ENCODE measurements around the gene ATG4A.

The ATG4A gene

GRCh38 chrX:108126661-108127060, 35.1 kb downstream of the ATG4A start:
- no peaks in the 10 kb centered on the region for H3K36me3 ChIP-seq (ENCODE audit: control insufficient read depth, insufficient read depth, low read length)
- peaks cover 6% of the 10 kb centered on the region for H3K4me1 ChIP-seq (ENCODE audit: control insufficient read depth, insufficient read depth, low read length)
- no peaks in the 10 kb centered on the region for H3K9me3 ChIP-seq (ENCODE audit: control insufficient read depth, low read length)
- H3K4me3 ChIP-seq (ENCODE audit: low read length) = no peak overlapping the region
- H3K27me3 ChIP-seq (ENCODE audit: control insufficient read depth, insufficient read depth, low read length) = no peaks in the 10 kb centered on the region
- H3K9ac ChIP-seq (ENCODE audit: low read length) = no peak overlapping the region

GRCh38 chrX:108127152-108127551, 35.6 kb downstream of the ATG4A start:
- Histone ChIP-seq H3K36me3 (ENCODE audit: control insufficient read depth, insufficient read depth, low read length) (no peaks in the 10 kb centered on the region), H3K4me1 (ENCODE audit: control insufficient read depth, insufficient read depth, low read length) (peaks cover 7% of the 10 kb centered on the region), H3K27me3 (ENCODE audit: control insufficient read depth, insufficient read depth, low read length) (no peaks in the 10 kb centered on the region), H3K9ac (ENCODE audit: low read length) (no peak overlapping the region), H3K4me3 (ENCODE audit: low read length) (no peak overlapping the region), H3K9me3 (ENCODE audit: control insufficient read depth, low read length) (no peaks in the 10 kb centered on the region)

GRCh38 chrX:108130889-108131288, 39.3 kb downstream of the ATG4A start:
- Histone ChIP-seq H3K36me3 (ENCODE audit: control insufficient read depth, insufficient read depth, low read length) (no peaks in the 10 kb centered on the region), H3K4me3 (ENCODE audit: low read length) (no peak overlapping the region), H3K9ac (ENCODE audit: low read length) (no peak overlapping the region), H3K9me3 (ENCODE audit: control insufficient read depth, low read length) (no peaks in the 10 kb centered on the region), H3K27me3 (ENCODE audit: control insufficient read depth, insufficient read depth, low read length) (no peaks in the 10 kb centered on the region), H3K4me1 (ENCODE audit: control insufficient read depth, insufficient read depth, low read length) (peaks cover 7% of the 10 kb centered on the region)

- Histone ChIP-seq H3K27me3 (ENCODE audit: control insufficient read depth, insufficient read depth, low read length) (no peaks in the 10 kb centered on the region), H3K9ac (ENCODE audit: low read length) (no peak overlapping the region), H3K4me1 (ENCODE audit: control insufficient read depth, insufficient read depth, low read length) (peaks cover 7% of the 10 kb centered on the region), H3K9me3 (ENCODE audit: control insufficient read depth, low read length) (no peaks in the 10 kb centered on the region), H3K36me3 (ENCODE audit: control insufficient read depth, insufficient read depth, low read length) (no peaks in the 10 kb centered on the region), H3K4me3 (ENCODE audit: low read length) (no peak overlapping the region)
These were observed 39.9 kb downstream of the ATG4A start for GRCh38 chrX:108131471-108131870.

- no peaks in the 10 kb centered on the region for H3K36me3 ChIP-seq (ENCODE audit: control insufficient read depth, insufficient read depth, low read length)
- no peak overlapping the region for H3K4me3 ChIP-seq (ENCODE audit: low read length)
- no peak overlapping the region for H3K9ac ChIP-seq (ENCODE audit: low read length)
- H3K9me3 ChIP-seq (ENCODE audit: control insufficient read depth, low read length) = no peaks in the 10 kb centered on the region
- H3K27me3 ChIP-seq (ENCODE audit: control insufficient read depth, insufficient read depth, low read length) = no peaks in the 10 kb centered on the region
- H3K4me1 ChIP-seq (ENCODE audit: control insufficient read depth, insufficient read depth, low read length) = peaks cover 7% of the 10 kb centered on the region
These were observed 40.5 kb downstream of the ATG4A start for GRCh38 chrX:108132034-108132433.

DNA sequence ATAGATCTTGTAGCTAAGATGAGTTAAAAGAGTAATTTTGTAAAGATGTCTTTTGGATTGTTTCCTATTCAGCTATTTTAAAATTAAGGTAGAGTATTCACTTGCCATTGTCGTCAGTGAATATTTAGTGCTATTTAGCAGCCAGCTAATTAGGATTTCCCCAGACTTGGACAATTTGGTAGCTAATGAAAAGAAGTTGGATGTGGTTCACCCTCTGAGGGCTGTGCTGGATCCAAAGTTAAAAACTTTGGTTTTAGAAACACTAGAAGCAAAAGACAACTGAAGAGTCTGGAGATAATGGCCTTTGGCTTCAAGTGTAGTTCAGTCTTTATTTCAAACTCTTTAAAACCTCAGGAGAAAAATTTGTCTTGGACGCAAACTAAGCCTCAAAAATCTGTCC, 41.3 kb downstream of the ATG4A start:
- Histone ChIP-seq H3K9me3 (ENCODE audit: control insufficient read depth, low read length) (no peaks in the 10 kb centered on the region), H3K27me3 (ENCODE audit: control insufficient read depth, insufficient read depth, low read length) (no peaks in the 10 kb centered on the region), H3K36me3 (ENCODE audit: control insufficient read depth, insufficient read depth, low read length) (no peaks in the 10 kb centered on the region), H3K4me3 (ENCODE audit: low read length) (no peak overlapping the region), H3K9ac (ENCODE audit: low read length) (no peak overlapping the region), H3K4me1 (ENCODE audit: control insufficient read depth, insufficient read depth, low read length) (peaks cover 7% of the 10 kb centered on the region)

DNA sequence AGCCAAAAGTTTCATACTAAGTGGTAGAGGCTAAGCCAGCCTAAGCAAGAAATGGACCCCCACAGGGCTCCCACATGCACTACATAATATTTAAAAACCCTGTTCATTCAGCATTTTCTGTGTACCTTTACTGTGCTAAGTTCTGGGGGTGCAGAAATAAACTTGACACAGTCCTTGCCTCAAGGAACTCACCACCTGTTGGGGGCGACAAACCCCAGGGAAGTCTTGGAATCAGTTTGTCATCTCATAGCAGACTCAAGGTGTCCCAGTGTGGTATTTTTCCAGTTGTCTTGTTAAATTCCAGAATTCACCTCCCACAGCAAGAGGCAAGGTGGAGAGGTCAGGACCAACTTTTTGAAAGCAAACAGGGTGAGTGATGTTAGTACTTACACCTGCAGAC, 43.1 kb downstream of the ATG4A start:
- Histone ChIP-seq H3K9ac (ENCODE audit: low read length) (no peak overlapping the region), H3K4me3 (ENCODE audit: low read length) (no peak overlapping the region), H3K4me1 (ENCODE audit: control insufficient read depth, insufficient read depth, low read length) (peaks cover 7% of the 10 kb centered on the region), H3K36me3 (ENCODE audit: control insufficient read depth, insufficient read depth, low read length) (no peaks in the 10 kb centered on the region), H3K27me3 (ENCODE audit: control insufficient read depth, insufficient read depth, low read length) (no peaks in the 10 kb centered on the region), H3K9me3 (ENCODE audit: control insufficient read depth, low read length) (no peaks in the 10 kb centered on the region)

GRCh38 chrX:108138814-108139702, 47.5 kb downstream of the ATG4A start:
- Histone ChIP-seq H3K9me3 (ENCODE audit: control insufficient read depth, low read length) (no peaks in the 10 kb centered on the region), H3K9ac (ENCODE audit: low read length) (no peak overlapping the region), H3K36me3 (ENCODE audit: control insufficient read depth, insufficient read depth, low read length) (no peaks in the 10 kb centered on the region), H3K4me1 (ENCODE audit: control insufficient read depth, insufficient read depth, low read length) (no peaks in the 10 kb centered on the region), H3K4me3 (ENCODE audit: low read length) (no peak overlapping the region), H3K27me3 (ENCODE audit: control insufficient read depth, insufficient read depth, low read length) (no peaks in the 10 kb centered on the region)

DNA sequence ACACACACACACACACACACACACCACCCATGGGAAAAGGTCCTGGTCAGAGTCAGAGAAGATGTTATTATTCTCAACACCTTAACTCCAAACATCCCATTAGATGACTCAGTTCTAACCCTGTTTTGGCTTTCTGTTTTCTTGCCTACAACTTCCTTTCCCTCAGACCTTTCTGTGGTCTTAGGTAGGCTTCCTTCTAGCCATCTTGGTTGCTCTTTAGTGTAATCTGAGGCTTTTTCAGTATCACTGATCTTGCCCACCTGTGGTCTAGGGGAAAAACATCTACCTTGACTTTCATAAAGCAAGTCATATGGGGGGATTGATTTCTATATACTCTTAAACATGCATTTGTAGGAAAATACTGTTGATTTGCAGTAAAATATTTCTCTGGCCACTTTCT, 56.9 kb downstream of the ATG4A start:
- no peaks in the 10 kb centered on the region for H3K4me1 ChIP-seq (ENCODE audit: control insufficient read depth, insufficient read depth, low read length)
- H3K27me3 ChIP-seq (ENCODE audit: control insufficient read depth, insufficient read depth, low read length) = no peaks in the 10 kb centered on the region
- H3K36me3 ChIP-seq (ENCODE audit: control insufficient read depth, insufficient read depth, low read length) = no peaks in the 10 kb centered on the region
- no peaks in the 10 kb centered on the region for H3K9me3 ChIP-seq (ENCODE audit: control insufficient read depth, low read length)
- no peak overlapping the region for H3K4me3 ChIP-seq (ENCODE audit: low read length)
- no peak overlapping the region for H3K9ac ChIP-seq (ENCODE audit: low read length)

GRCh38 chrX:108156082-108156481, 64.5 kb downstream of the ATG4A start:
- Histone ChIP-seq H3K9me3 (ENCODE audit: control insufficient read depth, low read length) (no peaks in the 10 kb centered on the region), H3K4me3 (ENCODE audit: low read length) (no peak overlapping the region), H3K36me3 (ENCODE audit: control insufficient read depth, insufficient read depth, low read length) (no peaks in the 10 kb centered on the region), H3K9ac (ENCODE audit: low read length) (no peak overlapping the region), H3K4me1 (ENCODE audit: control insufficient read depth, insufficient read depth, low read length) (no peaks in the 10 kb centered on the region), H3K27me3 (ENCODE audit: control insufficient read depth, insufficient read depth, low read length) (no peaks in the 10 kb centered on the region)

DNA sequence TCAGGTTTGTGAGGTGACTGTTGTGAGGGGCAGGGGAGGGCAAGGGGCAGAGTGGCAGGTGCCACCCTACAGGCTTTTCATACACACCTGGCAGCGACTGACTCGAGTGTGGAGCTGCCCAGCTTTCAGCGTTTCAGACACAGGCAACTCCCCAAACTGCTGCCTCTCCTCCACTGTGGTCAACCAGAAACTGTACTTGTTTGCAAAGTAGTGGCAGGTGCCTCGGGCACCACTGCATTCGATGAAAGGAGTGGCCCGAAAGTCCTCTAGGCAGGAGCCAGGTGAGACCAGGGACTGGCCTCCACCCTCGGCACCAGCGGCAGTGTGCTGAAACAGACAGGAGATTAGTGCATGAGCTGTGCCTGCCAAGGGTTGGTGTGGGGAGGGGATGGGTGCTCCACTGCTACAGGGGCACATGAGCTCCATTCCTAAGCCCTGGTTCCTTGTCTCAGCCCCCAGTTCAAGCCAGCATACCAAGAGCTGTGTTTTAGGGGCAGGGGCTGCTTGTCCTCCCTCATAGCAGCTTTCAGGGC, 65.4 kb downstream of the ATG4A start:
- no peaks in the 10 kb centered on the region for H3K9me3 ChIP-seq (ENCODE audit: control insufficient read depth, low read length)
- no peak overlapping the region for H3K9ac ChIP-seq (ENCODE audit: low read length)
- no peaks in the 10 kb centered on the region for H3K4me1 ChIP-seq (ENCODE audit: control insufficient read depth, insufficient read depth, low read length)
- H3K36me3 ChIP-seq (ENCODE audit: control insufficient read depth, insufficient read depth, low read length) = no peaks in the 10 kb centered on the region
- H3K27me3 ChIP-seq (ENCODE audit: control insufficient read depth, insufficient read depth, low read length) = no peaks in the 10 kb centered on the region
- H3K4me3 ChIP-seq (ENCODE audit: low read length) = no peak overlapping the region

DNA sequence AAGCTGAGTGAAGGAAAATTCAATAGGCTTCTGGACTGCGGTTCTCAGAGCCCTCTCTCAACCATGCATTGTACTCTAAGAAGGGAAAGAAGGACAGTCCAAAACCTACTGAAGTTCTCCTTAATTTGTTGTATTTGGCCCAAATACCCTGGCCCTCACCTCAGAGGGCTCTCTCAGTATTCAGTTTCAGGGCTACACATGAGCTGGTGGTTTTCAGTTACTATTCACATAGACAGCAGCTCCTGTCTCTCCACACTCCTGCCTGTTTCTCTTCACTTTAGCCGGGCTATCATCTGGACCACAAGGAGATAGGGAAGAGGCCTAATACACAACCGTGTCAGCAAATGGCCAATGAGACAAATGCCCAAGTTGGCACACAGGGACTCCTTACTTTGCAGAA, 66.0 kb downstream of the ATG4A start:
- H3K4me1 ChIP-seq (ENCODE audit: control insufficient read depth, insufficient read depth, low read length) = no peaks in the 10 kb centered on the region
- H3K27me3 ChIP-seq (ENCODE audit: control insufficient read depth, insufficient read depth, low read length) = no peaks in the 10 kb centered on the region
- no peak overlapping the region for H3K4me3 ChIP-seq (ENCODE audit: low read length)

More for the DNA sequence above, 66.0 kb downstream of the ATG4A start:
- Histone ChIP-seq H3K9ac (ENCODE audit: low read length) (no peak overlapping the region), H3K9me3 (ENCODE audit: control insufficient read depth, low read length) (no peaks in the 10 kb centered on the region), H3K36me3 (ENCODE audit: control insufficient read depth, insufficient read depth, low read length) (no peaks in the 10 kb centered on the region)
